ENCODE measurements around the gene POMC.

POMC gene

GRCh38 chr2:25123682-25124081 lies 44.7 kb downstream of the POMC start:
- H3K27ac ChIP-seq = no peak overlapping the region
- no peak for DNase-seq (ENCODE audit: low spot score)
- CTCF ChIA-PET = interaction anchor here (0.6 kb wide), 1 partner anchor 9 kb away, joined by 3 read pairs; no protein-coding TSS in a partner anchor
- TF ChIP-seq CTCF (conservative IDR thresholded peaks at IDR 0.05; ENCODE audit: low read depth) = no peak
- POLR2A ChIA-PET (ENCODE audit: low non-redundant PET) = no interaction called here

GRCh38 chr2:25122367-25122766 lies 46.0 kb downstream of the POMC start:
- ChIA-PET CTCF (no interaction called here), POLR2A (ENCODE audit: low non-redundant PET) (no interaction called here)
- no peak overlapping the region for H3K27ac ChIP-seq
- no peak for DNase-seq (ENCODE audit: low spot score)
- TF ChIP-seq CTCF (conservative IDR thresholded peaks at IDR 0.05; ENCODE audit: low read depth) = no peak

- ChIA-PET POLR2A (ENCODE audit: low non-redundant PET) (interaction anchor here (0.7 kb wide), 1 partner anchor 260 kb away, joined by 3 read pairs; no protein-coding TSS in a partner anchor), CTCF (interaction anchor here (0.6 to 0.9 kb wide), 3 partner anchors 10 to 160 kb away, joined by 3 to 4 read pairs (median 3); no protein-coding TSS in a partner anchor)
- DNase-seq (ENCODE audit: low spot score) = no peak
- TF ChIP-seq CTCF (conservative IDR thresholded peaks at IDR 0.05; ENCODE audit: low read depth) = no peak
- H3K27ac ChIP-seq = no peak overlapping the region
These were observed 49.1 kb downstream of the POMC start for GRCh38 chr2:25119263-25119662.

GRCh38 chr2:25116956-25117355 lies 51.4 kb downstream of the POMC start:
- H3K27ac ChIP-seq = no peak overlapping the region
- no peak for TF ChIP-seq CTCF (conservative IDR thresholded peaks at IDR 0.05; ENCODE audit: low read depth)
- CTCF ChIA-PET = interaction anchor here (0.7 to 1.0 kb wide), 2 partner anchors 17 to 106 kb away, joined by 3 to 4 read pairs; no protein-coding TSS in a partner anchor
- POLR2A ChIA-PET (ENCODE audit: low non-redundant PET) = no interaction called here
- no peak for DNase-seq (ENCODE audit: low spot score)

- POLR2A ChIA-PET (ENCODE audit: low non-redundant PET) = no interaction called here
These were observed 52.5 kb downstream of the POMC start for GRCh38 chr2:25115902-25116301.

GRCh38 chr2:25115249-25115883 lies 53.0 kb downstream of the POMC start:
- DNase-seq (ENCODE audit: low spot score) = no peak
- CTCF ChIA-PET = interaction anchor here (0.6 to 1.1 kb wide), 2 partner anchors 13 to 731 kb away, joined by 3 to 6 read pairs; no protein-coding TSS in a partner anchor

More at GRCh38 chr2:25115902-25116301, 52.5 kb downstream of the POMC start:
- no peak overlapping the region for H3K27ac ChIP-seq
- CTCF ChIA-PET = no interaction called here
- DNase-seq (ENCODE audit: low spot score) = no peak
- TF ChIP-seq CTCF (conservative IDR thresholded peaks at IDR 0.05; ENCODE audit: low read depth) = no peak

More at GRCh38 chr2:25115249-25115883, 53.0 kb downstream of the POMC start:
- H3K27ac ChIP-seq = no peak overlapping the region
- POLR2A ChIA-PET (ENCODE audit: low non-redundant PET) = no interaction called here
- TF ChIP-seq CTCF (conservative IDR thresholded peaks at IDR 0.05; ENCODE audit: low read depth) = no peak

Measured in RWPE1 (cell line).